ENCODE measurements around the gene F13A1.

The F13A1 gene

DNA sequence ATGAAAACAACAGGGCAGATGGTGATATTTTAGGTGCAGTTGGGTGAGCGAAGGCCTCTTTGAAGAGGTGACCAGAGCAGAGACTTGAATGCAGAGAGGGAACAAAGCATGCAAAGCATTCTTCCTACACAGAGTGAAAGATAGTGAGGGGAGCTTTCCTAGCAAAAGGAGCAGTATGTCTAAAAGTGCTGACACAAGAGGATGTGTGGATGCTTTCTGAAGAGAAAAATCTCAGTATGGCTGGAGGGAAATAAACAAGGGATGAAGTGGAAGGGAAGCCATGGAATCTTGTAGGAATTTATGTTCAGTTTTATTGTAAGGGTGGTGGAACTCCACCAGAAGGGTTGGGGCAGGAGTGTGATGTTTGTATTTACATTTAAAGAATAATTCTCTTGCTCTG lies 128.6 kb downstream of the F13A1 start:
- no peak for DNase-seq (ENCODE audit: low spot score)

DNA sequence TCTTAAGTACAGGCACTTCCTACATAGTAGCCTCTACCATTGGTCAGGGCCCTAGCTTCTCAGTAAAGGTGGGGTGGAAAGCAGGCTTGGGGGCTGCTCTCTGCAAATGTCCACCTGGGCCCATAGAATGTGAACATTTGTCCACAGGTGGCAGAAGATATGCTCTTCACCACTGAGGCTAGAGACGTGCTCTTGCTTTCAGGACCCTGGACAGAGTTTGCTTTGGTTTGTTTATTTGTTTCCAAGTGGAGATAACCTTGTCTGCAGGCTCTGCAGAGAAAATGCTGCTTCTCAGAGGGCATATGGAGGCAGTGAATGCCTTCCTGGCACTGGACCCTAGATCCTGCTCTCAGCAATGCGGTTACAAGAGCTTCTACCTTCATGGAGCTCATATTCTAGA lies 129.0 kb downstream of the F13A1 start:
- no peak for DNase-seq (ENCODE audit: low spot score)

DNA sequence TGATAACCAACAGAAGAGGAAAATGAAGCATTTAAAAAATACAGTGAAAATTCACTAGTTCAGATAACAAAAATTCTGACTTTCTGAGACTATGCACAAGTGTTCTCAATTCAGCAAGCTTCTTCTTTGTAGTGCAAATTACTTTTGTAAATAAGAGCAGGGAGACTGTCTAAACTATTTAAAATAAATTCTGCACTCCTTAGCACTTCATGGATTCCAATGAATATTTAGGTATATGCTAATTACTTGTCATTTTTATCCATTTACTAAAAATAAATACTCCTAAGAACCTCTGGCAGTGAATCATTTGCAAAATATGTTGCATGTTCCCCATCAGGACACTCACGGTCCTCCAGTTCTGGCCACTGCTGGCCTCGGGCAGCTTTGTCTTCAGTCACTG lies 139.8 kb downstream of the F13A1 start:
- DNase-seq (ENCODE audit: low spot score), result no peak

DNA sequence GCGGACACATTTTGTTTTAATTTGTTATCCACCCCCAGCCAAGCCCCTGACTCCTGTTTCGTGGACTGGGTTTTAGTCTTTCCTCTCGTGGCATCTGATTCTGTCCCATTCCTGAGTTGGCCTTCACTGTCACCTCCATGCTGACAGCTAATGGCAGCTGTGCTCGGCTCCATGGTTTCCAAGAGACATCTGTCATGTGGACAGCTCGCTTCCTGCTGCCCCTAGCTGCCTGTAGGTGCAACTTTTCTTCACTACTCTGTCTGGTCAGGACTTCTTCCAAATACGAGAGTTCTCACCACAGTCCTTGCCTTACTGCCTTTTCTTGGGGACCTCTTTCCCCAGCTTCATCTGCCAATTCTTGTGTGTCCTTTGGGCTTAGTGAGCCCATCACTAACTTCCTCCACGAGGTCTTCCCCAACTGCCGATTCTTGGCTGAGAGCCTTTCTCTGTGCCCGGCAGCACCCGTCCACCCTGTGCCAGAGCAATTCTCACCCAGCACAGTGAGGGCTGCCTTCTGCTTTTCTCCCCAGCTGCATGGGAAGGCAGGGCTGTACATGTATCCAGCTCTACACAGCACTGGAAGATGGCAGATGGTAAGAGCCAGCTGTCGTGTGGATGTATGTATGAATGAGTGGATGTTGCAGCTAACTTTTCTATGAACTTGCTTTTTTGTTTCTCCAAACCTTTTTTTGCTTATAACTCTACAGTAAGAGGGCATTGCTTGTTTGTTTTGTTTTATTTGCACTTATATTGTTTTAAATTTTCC lies 140.4 kb downstream of the F13A1 start:
- no peak for DNase-seq (ENCODE audit: low spot score)

DNA sequence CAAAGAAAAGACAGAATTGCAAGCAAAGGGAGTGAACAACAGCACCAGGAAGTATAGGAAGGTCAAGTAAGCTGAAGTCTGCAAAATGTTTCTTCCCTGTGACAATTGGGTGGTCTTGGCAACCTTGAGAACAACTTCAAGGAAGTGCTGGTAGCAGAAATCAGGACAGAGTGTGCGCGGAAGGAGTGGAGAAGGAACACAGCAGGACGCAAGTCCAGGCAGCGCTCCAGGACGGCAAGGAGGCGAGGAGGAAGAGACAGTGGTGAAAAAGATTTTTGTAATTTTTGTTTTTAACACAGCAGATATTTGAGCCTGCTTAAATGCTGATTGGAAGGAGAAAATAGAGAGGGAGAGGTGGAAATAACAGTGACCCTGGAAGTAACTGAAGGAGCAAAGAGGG lies 141.7 kb downstream of the F13A1 start:
- DNase-seq (ENCODE audit: low spot score), result no peak

DNA sequence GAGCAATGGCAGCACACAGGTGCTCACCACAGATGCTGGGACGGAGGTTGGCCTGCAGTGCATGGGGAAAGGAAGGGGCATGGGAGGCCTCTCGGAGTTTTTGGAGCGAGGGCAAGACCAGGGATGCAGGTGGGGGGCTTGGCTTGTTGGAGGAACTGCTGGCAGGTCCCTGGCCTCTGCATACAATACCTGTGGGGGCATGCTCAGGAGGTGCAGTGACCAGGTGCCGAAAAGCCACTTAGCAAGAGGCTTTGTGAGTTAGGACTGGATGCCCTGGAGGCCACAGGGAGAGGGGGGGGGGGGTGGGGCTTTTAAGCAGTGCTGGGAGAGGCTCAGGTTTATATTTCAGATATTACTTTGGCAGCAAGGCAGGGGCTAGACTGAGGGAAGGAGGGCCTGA lies 142.7 kb downstream of the F13A1 start:
- no peak for DNase-seq (ENCODE audit: low spot score)

DNA sequence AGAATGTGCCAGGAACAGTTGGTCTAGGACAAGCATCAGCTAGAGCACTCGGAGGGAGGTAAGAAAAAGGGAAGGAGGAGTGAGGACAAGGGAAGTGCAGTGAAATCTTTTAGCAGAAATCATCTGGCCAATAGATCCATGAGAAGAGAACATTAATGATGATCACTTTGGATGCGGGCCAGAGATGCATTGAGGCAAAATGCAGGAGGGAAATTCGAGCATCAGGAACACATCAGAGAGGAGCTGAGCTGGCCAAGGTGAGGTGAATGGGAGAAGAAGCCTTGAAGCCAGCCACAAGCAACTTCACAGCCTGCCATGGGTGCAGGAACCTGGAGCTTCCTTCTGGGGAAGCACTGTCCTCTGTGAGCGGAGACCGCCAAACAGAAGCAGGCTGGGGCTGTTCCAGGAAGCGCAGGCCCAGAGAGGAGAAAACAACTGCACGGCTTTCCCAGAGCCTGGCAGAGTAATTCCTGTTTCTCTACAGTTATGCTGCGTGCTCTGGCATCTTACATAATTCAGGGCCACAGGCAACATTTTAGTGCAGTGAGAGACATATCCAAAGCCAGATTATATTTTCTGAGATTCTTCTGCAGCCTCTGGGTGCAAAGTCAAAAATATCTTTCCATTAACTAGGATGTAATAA lies 143.8 kb downstream of the F13A1 start:
- no peak for DNase-seq (ENCODE audit: low spot score)

DNA sequence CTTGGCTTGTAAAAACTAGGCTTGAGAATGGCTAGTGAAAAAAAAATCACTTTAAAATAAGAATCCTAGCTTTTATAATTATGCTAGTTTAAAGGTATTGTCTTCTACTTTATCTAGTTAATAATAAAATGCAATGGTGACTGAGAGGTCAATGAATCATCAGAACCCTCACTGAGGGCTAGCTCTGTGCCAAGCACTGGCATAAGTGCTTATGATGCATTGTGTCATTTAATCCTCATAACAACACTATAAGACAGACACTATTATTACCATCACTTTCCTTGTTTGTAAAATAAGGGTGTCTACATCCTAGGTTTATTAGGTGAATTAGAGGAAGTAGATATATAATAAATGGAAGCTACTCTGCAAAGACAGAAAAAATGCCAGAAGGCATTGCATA lies 144.3 kb downstream of the F13A1 start:
- no peak for DNase-seq (ENCODE audit: low spot score)

DNA sequence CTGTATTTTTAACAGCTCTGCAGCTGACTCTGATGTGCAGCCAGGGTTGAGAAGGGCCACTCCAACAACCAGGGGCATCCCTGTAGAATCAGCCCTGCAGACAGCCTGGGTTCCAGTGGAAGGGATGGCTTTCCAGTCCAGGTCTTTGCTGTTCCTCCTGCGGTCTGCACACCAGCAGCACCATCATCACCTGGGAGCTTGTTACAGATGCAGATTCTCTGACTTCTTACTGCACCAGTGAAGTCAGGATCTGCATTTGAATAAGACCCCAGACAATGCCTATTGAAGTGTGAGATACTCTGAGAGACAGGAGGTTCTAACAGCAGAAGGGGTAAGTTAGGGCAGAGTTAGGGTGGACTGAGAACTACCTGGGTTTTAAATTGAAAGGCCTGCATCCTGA lies 151.3 kb downstream of the F13A1 start:
- no peak for DNase-seq (ENCODE audit: low spot score)

DNA sequence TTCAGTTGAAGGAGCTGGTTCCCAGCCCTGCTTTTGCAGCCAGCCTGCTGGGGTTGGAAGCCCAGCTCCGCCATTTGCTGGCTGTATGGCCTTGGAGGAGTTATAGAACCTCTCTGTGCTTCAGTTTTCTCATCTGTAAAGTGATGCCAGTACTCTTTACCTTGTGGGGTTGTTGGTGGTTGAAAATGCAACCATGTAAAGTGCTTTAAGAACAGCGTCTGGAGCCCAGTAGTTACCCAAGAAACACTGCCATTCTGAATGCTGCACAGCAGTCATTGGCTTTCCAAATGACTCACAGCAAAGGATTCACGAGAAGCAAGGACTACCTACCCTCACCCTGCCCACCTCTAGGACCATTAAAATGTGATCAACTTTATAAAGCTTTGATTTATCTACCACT lies 154.4 kb downstream of the F13A1 start:
- DNase-seq (ENCODE audit: low spot score), result no peak

DNA sequence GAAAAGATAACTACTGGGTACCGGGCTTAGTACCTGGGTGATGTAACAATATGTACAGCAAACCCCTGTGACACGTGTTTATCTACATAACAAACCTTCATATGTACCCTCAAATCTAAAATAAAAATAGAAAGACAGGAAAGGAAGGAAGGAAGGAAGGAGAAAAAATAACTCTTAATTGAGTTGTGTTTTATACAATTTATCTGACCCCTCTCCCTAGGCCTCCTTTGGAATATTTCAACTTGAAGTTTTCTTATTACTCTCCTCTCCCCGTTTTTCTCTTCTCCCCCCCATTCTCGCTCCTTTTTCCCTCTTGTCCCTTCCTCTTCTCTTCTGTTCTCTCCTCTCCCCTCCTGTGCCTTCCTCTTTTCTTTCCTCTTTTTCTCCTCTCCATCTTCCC lies 156.1 kb downstream of the F13A1 start:
- no peak for DNase-seq (ENCODE audit: low spot score)

DNA sequence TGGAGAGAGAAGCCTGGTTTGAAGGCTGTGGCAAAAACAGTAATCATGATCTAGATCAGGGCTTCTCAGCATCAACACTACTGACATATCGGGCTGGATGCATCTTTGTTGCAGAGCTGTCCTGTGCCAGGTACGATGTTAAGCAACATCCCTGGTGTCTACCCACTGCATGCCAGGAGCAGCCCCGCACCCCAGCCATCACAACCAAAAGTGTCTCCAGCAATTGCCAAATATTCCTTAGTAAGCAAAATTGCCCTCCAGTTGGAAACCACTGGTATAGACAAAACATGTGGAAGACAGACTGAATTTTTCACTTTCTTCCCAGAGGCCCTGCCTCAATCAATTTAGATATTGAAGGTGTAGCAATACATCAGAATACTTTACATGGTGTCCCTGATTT lies 166.1 kb downstream of the F13A1 start:
- DNase-seq (ENCODE audit: low spot score), result no peak

DNA sequence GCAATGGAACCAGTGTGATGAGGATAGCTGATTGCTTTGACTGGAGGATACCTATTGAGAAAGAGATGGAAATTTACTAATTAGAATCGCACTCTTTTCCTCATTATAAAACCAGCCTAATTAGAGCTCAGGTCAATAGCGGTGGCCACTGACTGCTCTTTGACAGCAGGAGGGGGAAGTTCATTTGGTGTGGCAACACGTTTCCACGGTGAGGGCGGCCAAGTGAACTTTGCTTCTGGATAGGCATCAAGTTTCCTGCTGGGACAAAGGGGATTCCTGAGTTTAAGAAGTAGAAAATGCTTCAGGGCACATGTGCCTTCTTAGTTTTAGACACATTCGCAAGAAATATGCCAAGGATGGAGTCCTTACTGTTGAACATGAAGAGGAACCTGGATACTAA lies 168.4 kb downstream of the F13A1 start:
- DNase-seq (ENCODE audit: low spot score), result no peak

DNA sequence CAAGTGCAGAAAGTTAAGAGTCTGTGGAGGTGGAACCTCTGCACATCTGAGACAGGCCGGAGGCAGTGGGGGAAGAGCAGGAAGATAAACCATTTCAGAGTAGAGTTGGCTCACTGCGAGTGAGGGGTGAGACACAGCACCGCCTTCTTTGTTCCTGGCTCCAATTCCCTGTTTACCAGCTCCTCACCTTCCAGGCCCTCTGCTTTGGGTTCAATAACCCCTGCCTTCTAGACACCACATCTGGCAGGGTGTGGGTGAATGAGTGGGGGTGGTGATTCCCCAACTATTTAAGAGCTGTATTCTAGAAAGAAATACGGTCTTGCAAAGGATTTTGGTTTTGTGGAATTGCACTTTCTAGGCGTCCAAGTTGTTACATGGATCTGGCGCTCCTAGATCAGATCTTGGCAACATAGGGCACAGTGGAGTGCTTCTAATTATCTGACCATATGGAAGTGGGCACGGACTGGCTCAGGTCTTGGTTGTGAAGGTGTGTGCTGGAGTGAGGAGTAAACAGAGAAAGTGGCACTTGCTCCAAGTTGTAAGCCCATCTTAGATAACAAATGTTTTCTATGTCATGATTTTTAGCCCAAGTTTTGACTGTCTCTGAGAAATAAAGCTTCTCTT lies 172.2 kb downstream of the F13A1 start:
- DNase-seq (ENCODE audit: low spot score), result no peak

DNA sequence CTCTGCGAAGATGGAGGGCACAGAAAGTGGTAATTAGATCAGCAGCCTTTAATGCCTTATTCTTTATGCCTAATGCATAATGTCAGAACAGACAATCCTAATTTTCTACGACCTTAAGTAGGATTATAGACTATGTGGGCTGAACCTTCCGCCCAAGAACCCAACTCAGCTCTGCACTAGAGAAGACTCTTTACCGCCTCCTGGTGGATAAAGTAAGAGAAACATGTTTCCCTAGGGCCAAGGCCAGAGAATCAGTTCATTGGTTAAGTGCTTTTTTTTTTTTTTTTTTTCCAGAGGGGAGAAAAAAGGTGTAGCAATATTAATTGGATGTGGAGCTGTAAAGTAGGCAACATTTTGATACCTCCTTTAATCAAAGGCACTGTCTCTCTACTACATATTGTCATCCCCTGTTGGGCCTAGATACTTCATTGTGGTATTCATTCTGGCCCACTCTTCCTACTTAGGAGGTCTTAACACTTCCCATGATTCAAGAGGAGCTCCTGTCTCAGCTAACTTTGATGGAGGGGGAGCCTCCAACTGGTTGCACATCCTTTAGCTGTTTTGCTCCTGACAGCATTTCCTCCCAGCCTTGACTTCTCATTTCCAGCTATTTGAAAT lies 188.9 kb downstream of the F13A1 start:
- DNase-seq (ENCODE audit: low spot score), result no peak

DNA sequence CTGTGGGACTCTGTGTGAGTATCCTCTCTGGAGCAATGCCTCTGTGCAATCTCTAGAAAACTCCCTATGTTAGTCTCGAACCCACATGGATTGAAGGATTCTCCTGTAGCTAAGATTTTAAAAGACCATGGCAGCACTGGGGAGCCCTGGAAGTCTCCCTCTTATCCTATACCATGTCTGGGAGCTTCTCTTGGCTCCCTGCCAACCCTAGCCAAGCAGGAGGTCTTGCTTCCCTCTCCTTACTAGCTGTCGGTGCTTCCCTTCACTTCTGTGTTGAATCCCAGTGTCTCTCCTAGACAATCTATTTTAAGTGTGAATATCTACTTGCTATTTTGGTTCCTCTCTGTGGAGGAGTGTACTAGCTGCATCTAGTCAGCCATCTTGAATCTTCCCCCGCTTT lies 195.0 kb downstream of the F13A1 start:
- DNase-seq (ENCODE audit: low spot score), result peak; percentile 50

DNA sequence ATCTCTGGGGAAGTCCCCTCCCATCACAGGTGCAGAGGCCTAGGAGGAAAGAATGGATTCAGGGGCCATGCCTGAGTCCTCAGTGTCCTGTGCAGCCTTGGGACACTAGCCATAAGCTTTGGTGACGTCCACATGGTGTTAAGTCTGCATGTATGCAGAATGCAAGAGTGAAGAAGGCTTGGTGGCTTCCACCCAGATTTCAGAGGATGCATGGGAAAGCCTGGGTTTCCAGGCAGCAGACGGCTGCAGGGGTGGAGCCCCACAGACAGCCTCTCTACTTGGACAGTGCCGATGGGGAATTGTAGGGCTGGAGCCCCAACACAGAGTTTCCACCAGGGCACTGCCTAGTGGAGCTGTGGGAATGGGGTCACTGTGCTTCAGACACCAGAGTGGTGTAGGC lies 196.7 kb downstream of the F13A1 start:
- DNase-seq (ENCODE audit: low spot score), result no peak

DNA sequence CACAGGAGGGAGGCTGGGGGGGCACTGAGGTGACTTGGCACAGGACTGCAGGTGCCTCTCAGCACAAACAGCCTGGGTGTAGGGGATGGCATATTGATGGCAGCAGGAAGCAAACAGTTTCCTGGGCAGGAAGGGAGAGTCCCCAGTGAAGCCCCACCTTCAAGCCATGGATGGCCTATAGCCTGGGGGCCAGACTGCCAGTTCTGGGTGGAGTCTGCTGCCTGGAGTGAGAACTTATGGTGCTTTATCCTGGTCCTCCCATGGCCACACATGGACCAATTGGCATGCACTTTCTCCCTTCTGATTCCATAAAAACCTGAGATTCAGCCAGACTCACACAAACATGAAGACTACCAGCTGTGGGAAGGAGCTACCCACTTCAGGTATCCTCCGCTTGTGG lies 198.5 kb downstream of the F13A1 start:
- no peak for DNase-seq (ENCODE audit: low spot score)

DNA sequence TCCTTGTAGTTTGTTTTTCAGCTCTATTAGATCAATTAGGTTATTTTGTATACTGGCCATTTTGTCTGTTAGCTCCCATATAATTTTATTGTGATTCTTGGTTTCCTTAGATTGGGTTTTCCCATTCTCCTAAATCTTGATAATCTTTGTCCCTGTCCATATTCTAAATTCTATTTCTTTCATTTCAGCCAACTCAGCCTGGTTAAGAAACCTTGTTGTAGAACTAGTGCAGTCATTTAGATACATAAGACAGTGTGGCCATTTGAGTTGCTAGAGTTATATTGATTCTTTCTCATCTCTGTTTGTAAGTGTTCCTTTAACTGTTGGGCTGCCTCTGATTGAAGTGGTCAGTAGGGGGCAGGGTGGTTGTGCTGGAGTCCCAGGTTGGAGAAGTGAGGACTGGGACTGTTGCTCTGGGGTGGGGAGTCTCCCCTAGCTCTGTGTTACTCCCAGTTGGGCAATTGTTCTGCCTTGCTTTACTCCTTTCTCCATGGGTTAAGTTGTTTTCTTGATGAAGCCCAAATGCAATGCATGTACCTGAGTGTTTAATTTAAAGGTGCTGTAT lies 214.9 kb downstream of the F13A1 start:
- DNase-seq (ENCODE audit: low spot score), result no peak

Data from putamen (tissue), 1 donor.